Esophagus mucosa (tissue), 1 donor: ENCODE results near the gene TMEM40. TPM values are rescaled to one million over a fixed set of nuclear protein-coding genes. Genes with fewer than 3 reads are reported as not detected.

Source experiments
- ATAC-seq: fragments of 200-7000 bp; cut with Tn5 transposase; one replicate; pipeline ENCODE4 v1.9.1; 2020
- total RNA-seq: library from RNA; stranded (reverse); gene quantifications from one replicate; pipeline ENCODE4 v1.2.4, GENCODE V29; 2023
- donor health status: DM: yes; HTN: yes; CAD: no.

The TMEM40 gene
- total RNA-seq, 1 donor from 2014 or later: 237 TPM

DNA sequence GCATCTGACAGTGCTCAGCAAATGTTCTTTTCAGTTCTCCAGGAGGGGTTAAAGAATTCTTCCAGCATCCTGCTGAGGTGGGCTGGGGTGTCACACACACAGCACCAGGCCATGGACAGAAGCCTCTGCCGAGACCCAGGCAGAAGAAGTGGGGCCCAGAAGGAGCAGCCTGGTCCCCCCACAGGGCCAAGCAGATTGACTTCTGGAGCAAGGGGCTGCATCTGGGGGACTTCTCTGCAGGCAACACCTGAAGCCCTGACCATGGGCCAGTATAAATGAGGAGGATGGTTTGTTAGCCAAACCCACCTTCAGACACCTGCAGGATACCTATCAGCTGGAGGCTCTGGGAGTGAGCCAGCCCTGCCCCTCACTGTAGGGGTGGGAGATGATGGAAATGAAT lies 16.2 kb upstream of the TMEM40 start:
- ATAC-seq: no peak

DNA sequence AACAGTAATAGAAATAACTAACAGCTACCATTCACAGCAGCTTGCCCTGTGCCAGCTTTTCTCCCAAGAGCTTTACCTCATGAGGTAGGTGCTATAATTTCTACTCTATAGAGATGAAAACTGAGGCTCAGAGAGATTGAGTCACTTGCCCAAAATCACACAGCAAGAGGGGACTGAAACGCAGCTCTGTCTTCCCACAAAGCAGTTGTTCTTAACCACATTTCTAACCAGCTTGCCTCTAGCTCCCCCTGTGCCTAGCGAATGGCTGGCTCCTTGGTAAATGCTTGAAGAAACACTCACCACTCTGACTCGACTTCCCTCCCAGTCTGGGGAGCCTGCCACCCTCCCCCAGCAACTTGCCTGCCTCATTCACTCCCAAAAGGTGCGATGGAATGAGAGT lies 15.6 kb upstream of the TMEM40 start:
- ATAC-seq: no peak

DNA sequence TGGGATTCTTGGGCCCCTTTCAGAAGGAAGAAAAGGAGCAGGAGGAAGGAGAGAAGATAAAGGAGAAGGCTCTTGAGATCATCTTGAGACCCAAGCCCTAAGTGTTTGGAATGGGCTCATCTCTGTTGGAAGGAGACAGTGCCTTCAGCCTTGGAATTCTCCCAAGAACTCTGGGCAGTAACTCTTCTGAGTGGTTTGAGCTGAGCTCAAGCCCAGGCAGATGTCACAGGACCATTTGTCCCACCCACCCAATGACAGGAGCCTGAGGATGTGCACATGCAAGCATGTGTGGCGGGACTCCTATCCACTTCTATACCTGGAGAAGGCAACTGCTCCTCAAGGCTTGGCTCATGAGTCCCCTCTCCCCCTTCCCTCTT lies 14.6 kb upstream of the TMEM40 start:
- no peak for ATAC-seq

DNA sequence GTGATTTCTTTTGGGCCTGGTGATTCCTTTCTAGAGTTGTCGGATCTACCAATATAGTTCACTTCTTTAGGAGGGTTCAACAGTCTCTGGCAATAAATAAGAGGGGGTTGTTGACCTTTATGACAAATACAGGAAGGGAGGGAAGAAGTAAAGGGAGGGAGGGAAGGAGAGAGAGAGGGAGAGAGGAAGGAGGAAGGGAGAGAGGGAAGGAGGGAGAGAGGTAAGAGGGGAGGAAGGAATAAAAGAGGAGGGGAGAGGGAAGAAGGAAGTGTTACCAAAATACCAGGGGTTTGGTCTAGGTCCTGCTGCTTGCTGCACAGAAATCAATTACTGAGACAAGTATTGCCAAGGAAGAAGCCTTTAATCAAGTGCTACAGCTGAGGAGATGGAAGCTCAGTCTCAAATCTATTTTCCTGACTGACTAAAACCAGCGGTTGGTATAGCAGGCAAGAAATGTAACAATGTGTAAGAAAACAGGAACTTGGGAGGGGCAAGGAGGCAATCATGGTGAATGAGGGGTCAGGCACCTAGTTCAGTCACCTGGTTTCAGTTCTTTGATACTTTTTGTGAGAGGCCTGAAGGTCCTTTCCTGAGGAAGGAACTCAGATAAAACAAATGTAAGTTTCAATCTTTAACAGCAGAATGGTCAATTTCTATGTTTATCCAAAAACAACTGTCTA lies 14.1 kb upstream of the TMEM40 start:
- no peak for ATAC-seq

DNA sequence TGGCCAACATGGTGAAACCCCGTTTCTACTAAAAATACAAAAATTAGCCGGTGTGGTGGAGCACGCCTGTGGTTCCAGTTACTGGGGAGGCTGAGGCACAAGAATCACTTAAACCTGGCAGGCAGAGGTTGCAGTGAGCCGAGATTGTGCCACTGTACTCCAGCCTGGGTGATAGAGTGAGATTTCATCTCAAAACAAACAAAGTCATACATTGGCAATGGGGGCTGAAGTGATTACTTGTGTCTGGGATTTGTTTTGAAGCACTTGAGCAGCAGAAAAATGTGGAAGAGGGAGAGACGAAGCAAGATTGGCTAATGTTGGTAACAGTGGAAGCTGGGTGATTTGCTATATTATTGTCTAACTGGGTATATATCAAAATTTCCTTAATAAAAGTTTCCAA lies 13.4 kb upstream of the TMEM40 start:
- ATAC-seq: no peak

DNA sequence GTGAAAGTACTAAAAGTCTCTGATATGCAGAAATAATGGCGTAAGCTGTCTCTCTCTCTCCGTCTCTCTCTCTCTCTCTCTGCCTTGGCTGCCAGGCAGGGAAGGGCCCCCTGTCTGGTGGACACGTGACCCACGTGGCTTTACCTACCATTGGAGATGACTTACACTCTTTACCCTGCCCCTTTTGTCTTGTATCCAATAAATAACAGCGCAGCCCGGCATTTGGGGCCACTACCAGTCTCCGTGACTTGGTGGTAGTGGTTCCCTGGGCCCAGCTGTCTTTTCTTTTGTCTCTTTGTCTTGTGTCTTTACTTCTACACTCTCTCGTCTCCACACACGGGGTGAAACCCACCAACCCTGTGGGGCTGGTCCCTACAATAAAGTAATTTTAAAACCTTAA lies 12.2 kb upstream of the TMEM40 start:
- no peak for ATAC-seq

DNA sequence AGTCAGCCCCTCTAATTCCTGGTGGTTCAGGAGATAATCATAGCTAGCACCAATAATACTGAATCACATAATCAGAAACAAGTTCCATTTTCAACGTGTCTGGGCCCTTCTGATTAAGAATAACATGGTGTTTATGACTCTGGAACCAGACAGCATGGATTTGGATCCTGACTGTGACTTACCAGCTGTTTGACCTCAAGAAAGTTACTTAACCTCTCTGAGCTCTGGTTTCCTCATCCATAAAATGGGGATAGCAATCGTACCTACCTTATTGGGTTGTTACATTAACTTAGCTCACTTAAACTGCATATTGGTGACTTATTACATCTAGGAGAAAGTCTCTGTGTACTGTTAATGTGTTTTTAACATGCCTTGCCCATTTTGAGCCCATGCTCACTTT lies 10.7 kb upstream of the TMEM40 start:
- ATAC-seq: no peak

DNA sequence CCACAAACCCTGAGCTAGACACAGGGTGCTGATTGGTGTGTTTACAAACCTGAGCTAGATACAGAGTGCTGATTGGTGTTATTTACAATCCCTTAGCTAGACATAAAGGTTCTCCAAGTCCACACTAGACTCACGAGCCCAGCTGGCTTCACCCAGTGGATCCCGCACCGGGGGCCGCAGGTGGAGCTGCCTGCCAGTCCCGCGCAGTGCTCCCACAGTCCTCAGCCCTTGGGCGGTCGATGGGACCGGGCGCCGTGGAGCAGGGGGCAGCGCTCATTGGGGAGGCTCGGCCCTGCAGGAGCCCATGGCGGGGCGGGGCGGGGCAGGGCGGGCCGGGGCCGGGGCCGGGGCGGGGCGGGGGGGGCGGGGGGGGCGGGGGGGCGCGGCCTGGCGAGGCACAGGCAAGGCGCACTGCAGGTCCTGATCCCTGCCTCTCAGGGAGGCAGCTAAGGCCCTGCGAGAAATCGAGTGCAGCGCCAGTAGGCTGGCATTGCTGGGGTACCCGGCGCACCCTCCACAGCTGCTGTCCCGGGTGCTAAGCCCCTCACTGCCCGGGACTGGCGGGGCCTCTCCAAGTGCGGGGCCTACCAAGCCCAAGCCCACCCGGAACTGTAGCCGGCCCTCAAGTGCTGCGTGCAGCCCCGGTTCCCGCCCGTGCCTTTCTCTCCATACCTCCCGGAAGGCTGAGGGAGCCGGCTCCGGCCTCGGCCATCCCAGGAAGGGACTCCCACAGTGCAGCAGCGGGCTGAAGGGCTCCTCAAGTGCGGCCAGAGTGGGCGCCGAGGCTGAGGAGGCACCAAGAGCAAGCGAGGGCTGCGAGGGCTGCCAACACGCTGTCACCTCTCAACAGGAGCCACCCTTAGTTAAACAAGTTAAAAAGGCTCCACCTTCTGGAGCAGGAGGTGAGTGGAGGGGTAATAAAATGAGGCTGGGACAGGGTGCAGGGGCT lies 9.8 kb upstream of the TMEM40 start:
- no peak for ATAC-seq

DNA sequence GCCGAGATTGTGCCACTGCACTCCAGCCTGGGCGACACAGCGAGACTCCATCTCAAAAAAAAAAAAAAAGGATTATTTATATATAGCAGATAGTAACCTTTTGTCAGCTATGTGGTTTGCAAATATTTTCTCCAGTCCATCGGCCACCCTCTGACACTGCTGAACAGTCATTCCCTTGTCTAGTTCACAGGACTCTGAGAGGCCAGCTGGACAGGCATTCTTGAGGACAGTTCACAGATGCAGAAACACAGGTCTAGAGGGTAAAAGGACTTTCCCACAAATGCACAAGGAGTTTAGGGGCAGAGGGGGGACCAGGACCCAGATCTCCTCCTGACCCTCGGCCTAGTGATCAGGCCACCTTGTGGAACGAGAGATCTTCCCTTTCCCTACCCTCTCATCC lies 7.5 kb upstream of the TMEM40 start:
- ATAC-seq: no peak

DNA sequence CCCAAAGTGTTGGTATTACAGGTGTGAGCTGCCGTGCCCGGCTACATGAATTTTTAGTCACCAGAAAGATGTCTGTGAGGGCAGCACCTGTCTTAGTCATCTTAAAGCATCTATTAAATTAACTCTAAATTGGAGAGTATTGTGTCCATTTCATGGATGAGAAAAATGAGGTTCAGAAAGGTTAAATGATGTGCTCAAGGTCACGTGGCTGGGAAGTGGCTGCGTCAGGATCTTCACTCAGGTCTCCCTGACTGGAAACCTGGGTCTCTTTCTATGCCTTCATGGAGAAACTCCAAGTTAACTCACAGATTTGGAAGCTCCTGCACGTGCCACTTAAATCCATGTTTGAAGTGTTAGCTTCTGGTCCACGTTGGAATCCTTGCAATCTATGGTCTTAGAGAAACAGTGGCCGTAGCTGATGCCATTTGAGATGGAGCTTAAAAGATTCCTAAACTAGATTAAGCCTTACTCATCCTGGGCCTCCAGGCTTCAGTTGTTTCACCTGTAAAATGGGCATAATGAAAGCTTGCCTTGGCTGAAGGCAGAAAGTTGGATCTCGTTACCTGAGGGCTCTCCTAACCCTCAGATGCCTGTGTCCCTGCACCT lies 5.2 kb upstream of the TMEM40 start:
- no peak for ATAC-seq

DNA sequence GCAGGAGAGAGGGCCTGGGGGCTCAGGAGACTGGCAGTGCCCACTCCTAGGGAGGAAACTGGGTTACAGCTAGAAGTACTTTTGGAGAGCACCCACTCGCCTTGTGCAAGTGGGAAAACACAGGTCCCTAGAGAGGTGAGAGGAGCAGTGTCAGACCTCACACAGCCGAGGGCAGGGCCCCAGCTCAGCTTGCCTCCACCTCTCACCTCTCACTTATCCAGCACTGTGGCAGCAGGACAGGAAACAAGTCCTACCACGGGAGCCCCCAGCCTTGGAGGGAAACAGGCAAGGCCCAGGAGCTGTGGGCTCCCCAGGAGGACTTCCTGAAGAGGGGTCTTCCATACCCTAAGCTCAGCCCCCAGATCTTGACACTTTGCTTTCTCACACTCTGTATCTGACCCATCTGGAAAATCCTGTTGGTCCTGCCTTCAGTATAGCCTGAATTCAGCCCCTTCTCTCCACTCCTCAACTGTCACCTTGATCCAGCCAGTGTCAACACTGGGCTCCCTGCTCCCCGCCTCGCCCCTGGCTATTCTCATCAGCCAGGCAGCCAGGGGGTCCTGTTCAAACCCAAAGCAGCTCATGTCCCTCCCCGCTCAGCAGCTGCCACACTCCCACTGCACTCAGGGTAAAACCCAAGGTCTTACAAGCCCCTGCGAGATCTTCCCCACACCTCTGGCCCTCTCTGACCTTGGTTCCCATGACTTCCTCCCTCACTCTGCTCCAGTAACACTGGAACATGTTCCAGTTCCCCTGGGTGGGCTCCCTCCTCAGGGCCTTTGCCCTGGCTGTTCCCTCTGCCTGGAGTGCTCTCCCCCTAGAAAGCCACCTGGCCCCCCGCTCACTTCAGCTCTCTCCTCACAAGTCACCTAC lies 870 bp upstream of the TMEM40 start:
- ATAC-seq: peak; percentile 56

DNA sequence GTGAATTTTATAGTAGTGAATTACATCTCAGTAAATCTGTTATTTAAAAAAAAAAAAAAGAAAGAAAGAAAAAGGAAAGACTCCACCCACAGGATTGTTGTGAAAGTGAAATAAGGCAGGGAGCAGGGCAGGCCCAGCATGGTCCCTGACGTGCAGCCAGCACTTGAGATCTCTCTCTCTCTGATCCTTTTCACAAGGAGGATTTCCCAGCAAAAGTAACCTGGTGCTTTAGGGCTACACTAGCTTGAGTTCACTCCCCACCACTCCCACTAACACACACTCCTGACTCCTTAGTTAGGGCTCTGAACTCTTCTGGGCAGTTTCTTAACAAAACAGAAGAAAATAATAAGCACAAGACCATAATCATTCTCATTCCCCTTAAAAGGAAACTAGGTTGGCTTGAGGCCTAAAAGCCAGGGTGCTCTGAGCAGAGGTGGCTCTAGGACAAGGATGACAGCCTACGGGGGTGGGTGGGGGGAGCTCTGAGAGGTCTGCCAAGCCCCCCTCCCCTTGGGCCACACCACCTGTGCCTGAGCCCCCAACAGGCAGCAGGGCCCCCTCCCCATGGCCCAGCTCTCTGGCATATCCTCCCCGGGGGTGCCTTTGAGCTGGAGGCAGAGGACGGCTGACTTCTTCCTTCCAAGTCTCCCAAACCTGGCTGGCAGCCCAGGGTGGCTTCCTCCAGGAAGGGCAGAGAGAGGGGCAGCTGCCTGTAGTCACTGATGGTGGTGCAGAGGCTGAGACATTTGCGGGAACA lies 856 bp downstream of the TMEM40 start:
- peak; percentile 4 for ATAC-seq

DNA sequence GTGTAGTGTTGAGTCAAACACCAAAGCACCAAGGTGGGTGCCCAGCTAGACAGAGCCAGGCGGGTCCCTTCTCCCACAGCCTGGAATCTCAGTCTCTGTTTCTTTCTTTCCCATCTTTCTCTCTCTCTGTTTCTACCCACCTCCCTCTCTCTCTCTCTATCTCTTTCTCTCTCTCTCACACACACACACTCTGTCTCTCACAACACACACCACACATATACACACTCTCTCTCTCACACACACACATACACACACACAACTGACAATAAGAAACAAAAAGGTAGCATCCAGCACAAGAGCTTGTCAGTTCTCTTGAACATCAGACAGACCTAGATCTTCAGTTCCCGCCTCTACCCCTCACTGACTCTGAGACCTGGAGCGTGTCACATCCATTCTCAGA lies 2.4 kb downstream of the TMEM40 start:
- no peak for ATAC-seq

DNA sequence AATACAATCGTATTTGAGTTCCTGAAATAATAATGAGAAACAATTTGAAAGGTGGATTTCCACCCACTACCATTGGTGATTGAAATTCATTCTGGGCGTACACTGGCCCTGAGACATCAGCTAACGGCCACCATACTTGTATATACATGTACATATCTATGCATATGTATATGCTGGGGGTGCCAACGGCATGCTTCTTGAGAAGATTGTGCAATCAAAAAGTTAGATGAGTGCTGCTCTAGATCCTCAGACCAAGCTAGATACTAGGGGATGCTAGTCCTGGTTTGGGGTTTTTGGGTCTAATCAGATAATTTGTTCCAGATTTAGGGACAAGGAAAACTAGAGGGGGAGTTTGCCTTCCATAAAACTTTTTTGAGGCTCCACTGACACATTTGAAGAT lies 2.9 kb downstream of the TMEM40 start:
- no peak for ATAC-seq

DNA sequence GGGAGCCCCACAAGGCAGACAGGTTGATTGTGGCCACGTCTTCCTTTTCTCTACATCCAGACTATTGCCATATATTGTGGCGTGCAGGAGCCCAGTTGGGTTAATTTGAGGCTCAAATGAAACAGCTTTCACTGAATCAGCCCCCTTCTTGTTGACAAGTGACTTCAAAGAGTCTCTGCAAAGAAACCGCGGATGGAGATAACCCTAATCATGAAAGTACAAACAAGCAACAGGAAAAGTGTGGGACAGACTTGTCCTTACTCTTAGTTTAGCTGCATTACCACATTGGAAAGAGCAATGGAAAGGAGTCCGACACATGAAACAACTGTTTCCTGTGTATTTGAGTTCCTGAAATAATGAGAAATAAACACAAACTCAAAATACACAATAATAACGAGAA lies 3.3 kb downstream of the TMEM40 start:
- no peak for ATAC-seq

DNA sequence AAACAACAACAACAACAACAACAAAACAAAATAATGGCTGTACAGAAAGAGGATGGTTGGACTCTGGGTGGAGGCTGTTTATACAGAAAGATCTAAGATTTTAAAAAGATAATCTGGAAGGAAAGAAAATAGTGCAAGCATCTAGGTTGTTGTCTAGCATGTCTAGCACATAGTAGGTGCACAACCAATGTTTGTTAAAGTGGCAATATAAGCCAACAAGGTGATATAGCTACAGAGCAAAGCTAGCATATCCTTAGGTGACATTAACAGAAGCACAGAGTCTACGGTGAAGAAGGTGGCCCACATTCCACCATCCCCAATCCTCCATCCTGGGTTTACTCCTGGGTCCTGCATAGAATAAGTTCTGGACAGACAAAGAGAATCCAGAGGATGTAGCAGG lies 4.7 kb downstream of the TMEM40 start:
- ATAC-seq: no peak

DNA sequence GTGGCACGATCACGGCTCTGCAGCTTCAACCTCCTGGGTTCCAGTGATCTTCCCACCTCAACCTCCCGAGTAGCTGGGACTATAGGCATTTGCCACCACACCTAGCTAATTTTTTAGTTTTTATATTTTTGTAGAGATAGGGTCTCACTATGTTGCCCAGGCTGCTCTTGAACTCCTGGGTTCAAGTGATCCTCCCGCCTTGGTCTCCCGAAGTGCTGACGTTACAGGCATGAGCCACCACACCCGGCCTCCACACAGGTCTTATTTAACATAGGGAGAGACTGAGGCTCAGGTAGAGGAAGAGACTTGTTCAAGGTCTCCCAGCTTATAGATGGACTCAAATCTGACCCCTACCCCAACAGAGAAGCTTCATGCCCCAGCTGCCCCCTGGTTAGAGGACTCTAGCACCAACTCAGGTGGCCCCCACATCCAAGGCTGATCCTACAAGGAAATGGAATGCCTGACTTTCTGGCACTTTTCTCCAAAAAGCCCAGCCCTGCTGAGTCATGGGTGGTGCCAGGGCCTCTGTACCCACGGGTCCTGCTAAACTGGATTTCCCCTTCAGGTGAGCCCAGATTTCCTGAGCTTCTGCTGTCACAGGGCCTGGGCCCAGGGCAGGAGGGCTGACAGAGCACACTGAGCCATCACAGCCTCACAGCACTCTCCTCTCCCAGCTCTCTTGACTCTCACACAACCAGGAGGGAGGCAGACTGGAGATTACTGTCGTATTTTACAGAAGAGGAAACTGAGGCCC lies 5.6 kb downstream of the TMEM40 start:
- ATAC-seq: peak; percentile 92

DNA sequence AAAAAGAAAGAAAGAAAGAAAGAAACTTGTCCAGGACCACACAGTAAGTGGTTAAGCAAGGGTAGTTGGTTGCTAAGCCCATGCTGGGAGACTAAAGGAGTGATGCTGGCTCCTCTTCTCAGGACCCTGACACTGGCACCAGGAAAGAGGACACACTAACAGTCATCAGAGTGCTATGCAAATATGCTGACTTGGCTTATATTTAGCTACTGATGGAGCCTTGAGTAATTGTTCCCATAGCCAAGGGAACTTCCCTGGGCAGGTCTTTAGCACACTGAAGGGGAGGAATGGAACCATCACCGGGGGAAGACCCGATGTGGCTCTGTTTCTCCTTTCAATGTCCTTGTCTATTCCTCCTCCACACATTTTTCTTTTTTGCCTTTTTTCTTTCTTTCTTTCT lies 6.2 kb downstream of the TMEM40 start:
- ATAC-seq: peak; percentile 74

DNA sequence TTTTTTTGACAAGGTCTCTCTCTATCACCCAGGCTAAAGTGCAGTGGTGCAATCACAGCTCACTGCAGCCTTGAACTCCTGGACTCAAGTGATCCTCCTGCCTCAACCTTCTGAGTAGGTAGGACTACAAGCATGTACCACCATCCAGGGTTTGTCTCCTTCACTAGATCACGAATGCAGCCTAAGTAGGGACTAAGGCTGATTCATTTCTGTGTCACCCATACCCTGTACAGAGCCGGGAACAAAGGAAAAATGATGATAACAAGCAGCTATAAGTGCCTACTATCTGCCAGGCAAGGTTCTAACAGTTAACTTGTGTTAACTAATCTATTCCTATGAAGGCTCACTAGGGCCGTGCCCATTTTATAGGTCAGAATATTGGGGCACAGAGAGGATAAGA lies 7.0 kb downstream of the TMEM40 start:
- ATAC-seq: no peak

DNA sequence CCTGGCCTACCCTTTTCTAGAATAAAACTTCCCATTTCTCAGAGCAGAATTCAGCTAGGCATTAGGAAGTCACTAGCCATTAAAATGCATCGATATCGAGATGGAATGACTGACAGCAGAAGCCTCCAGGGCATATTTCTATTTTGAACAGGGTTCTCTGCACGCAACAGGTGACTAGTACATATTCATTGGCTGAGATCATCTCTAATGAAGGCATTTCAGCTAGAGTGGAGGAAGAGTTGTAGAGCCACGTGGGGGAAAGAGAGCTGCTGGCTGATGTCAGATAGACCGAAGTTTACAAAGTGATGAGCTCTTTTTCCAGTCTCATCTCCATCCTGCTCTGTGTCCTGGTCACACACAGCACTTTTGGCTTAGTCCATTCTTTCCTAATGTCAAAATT lies 7.5 kb downstream of the TMEM40 start:
- no peak for ATAC-seq

DNA sequence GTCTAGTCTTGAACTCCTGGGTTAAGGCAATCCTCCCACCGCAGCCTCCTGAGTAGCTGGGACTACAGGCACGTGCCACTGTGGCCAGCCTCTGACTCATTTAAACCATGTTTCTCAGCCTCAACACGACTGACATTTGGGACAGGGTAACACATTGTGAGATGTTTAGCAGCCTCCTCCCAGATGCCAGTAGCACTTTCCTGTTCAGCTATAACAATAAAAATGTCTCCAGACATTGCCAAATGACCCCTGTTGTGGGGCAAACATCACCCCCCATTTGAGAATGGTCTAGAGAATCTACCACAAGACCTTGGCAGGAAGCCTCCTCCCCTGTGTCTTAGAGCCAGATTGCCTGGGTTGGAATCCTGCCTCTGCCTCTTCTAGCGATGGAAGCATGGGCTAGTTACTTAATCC lies 8.4 kb downstream of the TMEM40 start:
- peak; percentile 11 for ATAC-seq
